ENCODE results near the gene ARHGAP22. TPM values are rescaled to one million over a fixed set of nuclear protein-coding genes. Genes with fewer than 3 reads are reported as not detected.

Gene ARHGAP22
- total RNA-seq, 1 donor from 2014 or later: 3.8 TPM

GRCh38 chr10:48522011-48522765, 82.7 kb downstream of the ARHGAP22 start:
- DNase-seq: no peak
- peaks cover 21% of the 10 kb centered on the region for H3K27me3 ChIP-seq (ENCODE audit: low read depth)
- no peak overlapping the region for H3K4me3 ChIP-seq
- intact Hi-C loops (cut with micrococcal nuclease): no loop called here
- no peak for TF ChIP-seq CTCF (IDR thresholded peaks at IDR 0.05; ENCODE audit: borderline replicate concordance)
- no peak overlapping the region for H3K27ac ChIP-seq (replicated peaks)
- H3K36me3 ChIP-seq: no peaks in the 10 kb centered on the region
- no peaks in the 10 kb centered on the region for H3K9me3 ChIP-seq (replicated peaks)
- peaks cover 13% of the 10 kb centered on the region for H3K4me1 ChIP-seq

GRCh38 chr10:48520594-48520993, 84.3 kb downstream of the ARHGAP22 start:
- no peaks in the 10 kb centered on the region for H3K36me3 ChIP-seq
- intact Hi-C loops (cut with micrococcal nuclease): no loop called here
- TF ChIP-seq CTCF (IDR thresholded peaks at IDR 0.05; ENCODE audit: borderline replicate concordance): no peak

GRCh38 chr10:48520184-48520506, 84.7 kb downstream of the ARHGAP22 start:
- Histone ChIP-seq H3K9me3 (replicated peaks) (peaks cover 16% of the 10 kb centered on the region), H3K4me1 (peaks cover 13% of the 10 kb centered on the region), H3K36me3 (no peaks in the 10 kb centered on the region), H3K27ac (replicated peaks) (no peak overlapping the region), H3K27me3 (ENCODE audit: low read depth) (peaks cover 21% of the 10 kb centered on the region), H3K4me3 (no peak overlapping the region)
- intact Hi-C loops (cut with micrococcal nuclease): no loop called here
- no peak for DNase-seq
- no peak for TF ChIP-seq CTCF (IDR thresholded peaks at IDR 0.05; ENCODE audit: borderline replicate concordance)

More at GRCh38 chr10:48520594-48520993, 84.3 kb downstream of the ARHGAP22 start:
- no peak for DNase-seq
- H3K4me3 ChIP-seq: no peak overlapping the region
- peaks cover 12% of the 10 kb centered on the region for H3K9me3 ChIP-seq (replicated peaks)
- peaks cover 13% of the 10 kb centered on the region for H3K4me1 ChIP-seq
- peaks cover 21% of the 10 kb centered on the region for H3K27me3 ChIP-seq (ENCODE audit: low read depth)
- no peak overlapping the region for H3K27ac ChIP-seq (replicated peaks)

GRCh38 chr10:48519481-48520183, 85.2 kb downstream of the ARHGAP22 start:
- intact Hi-C loops (cut with micrococcal nuclease): no loop called here
- Histone ChIP-seq H3K9me3 (replicated peaks) (peaks cover 21% of the 10 kb centered on the region), H3K4me3 (no peak overlapping the region), H3K27me3 (ENCODE audit: low read depth) (peaks cover 21% of the 10 kb centered on the region), H3K4me1 (peaks cover 13% of the 10 kb centered on the region), H3K36me3 (no peaks in the 10 kb centered on the region), H3K27ac (replicated peaks) (no peak overlapping the region)
- DNase-seq: no peak
- no peak for TF ChIP-seq CTCF (IDR thresholded peaks at IDR 0.05; ENCODE audit: borderline replicate concordance)

- TF ChIP-seq CTCF (IDR thresholded peaks at IDR 0.05; ENCODE audit: borderline replicate concordance): no peak
- H3K36me3 ChIP-seq: no peaks in the 10 kb centered on the region
- DNase-seq: no peak
- peaks cover 21% of the 10 kb centered on the region for H3K27me3 ChIP-seq (ENCODE audit: low read depth)
- H3K4me3 ChIP-seq: no peak overlapping the region
- intact Hi-C loops (cut with micrococcal nuclease): no loop called here
- peaks cover 13% of the 10 kb centered on the region for H3K4me1 ChIP-seq
- no peak overlapping the region for H3K27ac ChIP-seq (replicated peaks)
- peaks cover 28% of the 10 kb centered on the region for H3K9me3 ChIP-seq (replicated peaks)
Observed at GRCh38 chr10:48518986-48519385, 85.9 kb downstream of the ARHGAP22 start.
